Neural cell (in vitro differentiated cells): ENCODE results near the gene PRDM2.

Experiments
- EZH2 ChIP-seq: fragments of 200-600, 300-800 bp; shearing (Covaris generic), sonication (generic); IDR thresholded peaks from 2 replicates; pipeline ENCODE4 v1.6.1; 2014; ENCODE audit warnings: antibody characterized with exemption, low read length, borderline replicate concordance, mild to moderate bottlenecking; ENCODE audit not compliant: insufficient read depth, poor library complexity, severe bottlenecking
- MXI1 ChIP-seq: fragments of 450-650 bp; conservative IDR thresholded peaks from 2 replicates; pipeline ENCODE4 v1.6.1; 2014; ENCODE audit warnings: antibody characterized with exemption, mild to moderate bottlenecking; ENCODE audit not compliant: poor library complexity, severe bottlenecking
- RAD21 ChIP-seq: fragments of 450-650 bp; conservative IDR thresholded peaks from 2 replicates; pipeline ENCODE4 v1.6.1; 2014; ENCODE audit warnings: antibody characterized with exemption, mild to moderate bottlenecking, moderate library complexity
- SMC3 ChIP-seq: fragments of 450-650 bp; conservative IDR thresholded peaks from 2 replicates; pipeline ENCODE4 v1.6.1; 2014; ENCODE audit warnings: antibody characterized with exemption, mild to moderate bottlenecking, moderate library complexity; ENCODE audit not compliant: poor library complexity
- TF ChIP-seq, protein P1 (sequence below): fragments of 450-650 bp; IDR thresholded peaks from 2 replicates; pipeline ENCODE4 v1.5.1; 2014; ENCODE audit warnings: antibody characterized with exemption, mild to moderate bottlenecking, moderate library complexity; ENCODE audit not compliant: poor library complexity, severe bottlenecking
- TF ChIP-seq, protein P2 (sequence below): IDR thresholded peaks from 2 replicates; pipeline ENCODE4 v1.6.1; 2012; ENCODE audit warnings: borderline replicate concordance

DNA sequence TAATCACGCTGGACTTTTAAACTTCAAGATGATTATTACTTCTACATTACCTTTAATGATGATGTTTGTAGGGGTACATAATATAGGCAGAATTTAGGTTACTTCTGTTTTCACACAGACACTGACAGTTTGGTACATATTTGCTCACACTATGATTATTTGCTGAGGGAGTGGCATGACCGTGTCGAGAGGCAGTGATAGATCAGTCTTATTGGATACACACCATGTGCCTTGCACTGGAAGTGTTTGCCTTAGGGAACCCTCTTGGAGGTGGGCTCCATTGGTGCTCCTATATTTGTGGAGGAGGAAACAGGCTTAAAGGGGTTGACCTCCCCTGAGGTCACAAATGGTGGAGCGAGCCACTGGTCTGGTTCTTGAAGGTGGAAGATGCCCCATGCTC is 132.1 kb downstream of the PRDM2 start:
- TF ChIP-seq, protein P1, sequence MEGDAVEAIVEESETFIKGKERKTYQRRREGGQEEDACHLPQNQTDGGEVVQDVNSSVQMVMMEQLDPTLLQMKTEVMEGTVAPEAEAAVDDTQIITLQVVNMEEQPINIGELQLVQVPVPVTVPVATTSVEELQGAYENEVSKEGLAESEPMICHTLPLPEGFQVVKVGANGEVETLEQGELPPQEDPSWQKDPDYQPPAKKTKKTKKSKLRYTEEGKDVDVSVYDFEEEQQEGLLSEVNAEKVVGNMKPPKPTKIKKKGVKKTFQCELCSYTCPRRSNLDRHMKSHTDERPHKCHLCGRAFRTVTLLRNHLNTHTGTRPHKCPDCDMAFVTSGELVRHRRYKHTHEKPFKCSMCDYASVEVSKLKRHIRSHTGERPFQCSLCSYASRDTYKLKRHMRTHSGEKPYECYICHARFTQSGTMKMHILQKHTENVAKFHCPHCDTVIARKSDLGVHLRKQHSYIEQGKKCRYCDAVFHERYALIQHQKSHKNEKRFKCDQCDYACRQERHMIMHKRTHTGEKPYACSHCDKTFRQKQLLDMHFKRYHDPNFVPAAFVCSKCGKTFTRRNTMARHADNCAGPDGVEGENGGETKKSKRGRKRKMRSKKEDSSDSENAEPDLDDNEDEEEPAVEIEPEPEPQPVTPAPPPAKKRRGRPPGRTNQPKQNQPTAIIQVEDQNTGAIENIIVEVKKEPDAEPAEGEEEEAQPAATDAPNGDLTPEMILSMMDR, result no peak
- TF ChIP-seq RAD21 (no peak), SMC3 (no peak), EZH2 (no peak), MXI1 (no peak)
- TF ChIP-seq, protein P2, sequence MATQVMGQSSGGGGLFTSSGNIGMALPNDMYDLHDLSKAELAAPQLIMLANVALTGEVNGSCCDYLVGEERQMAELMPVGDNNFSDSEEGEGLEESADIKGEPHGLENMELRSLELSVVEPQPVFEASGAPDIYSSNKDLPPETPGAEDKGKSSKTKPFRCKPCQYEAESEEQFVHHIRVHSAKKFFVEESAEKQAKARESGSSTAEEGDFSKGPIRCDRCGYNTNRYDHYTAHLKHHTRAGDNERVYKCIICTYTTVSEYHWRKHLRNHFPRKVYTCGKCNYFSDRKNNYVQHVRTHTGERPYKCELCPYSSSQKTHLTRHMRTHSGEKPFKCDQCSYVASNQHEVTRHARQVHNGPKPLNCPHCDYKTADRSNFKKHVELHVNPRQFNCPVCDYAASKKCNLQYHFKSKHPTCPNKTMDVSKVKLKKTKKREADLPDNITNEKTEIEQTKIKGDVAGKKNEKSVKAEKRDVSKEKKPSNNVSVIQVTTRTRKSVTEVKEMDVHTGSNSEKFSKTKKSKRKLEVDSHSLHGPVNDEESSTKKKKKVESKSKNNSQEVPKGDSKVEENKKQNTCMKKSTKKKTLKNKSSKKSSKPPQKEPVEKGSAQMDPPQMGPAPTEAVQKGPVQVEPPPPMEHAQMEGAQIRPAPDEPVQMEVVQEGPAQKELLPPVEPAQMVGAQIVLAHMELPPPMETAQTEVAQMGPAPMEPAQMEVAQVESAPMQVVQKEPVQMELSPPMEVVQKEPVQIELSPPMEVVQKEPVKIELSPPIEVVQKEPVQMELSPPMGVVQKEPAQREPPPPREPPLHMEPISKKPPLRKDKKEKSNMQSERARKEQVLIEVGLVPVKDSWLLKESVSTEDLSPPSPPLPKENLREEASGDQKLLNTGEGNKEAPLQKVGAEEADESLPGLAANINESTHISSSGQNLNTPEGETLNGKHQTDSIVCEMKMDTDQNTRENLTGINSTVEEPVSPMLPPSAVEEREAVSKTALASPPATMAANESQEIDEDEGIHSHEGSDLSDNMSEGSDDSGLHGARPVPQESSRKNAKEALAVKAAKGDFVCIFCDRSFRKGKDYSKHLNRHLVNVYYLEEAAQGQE, result no peak
